Mesenchymal stem cell (in vitro differentiated cells and primary cell): Measurements from ENCODE around the gene PELO.
"Not testable (repeated sequence)": the region's sequence is repeated elsewhere in the genome, so short reads cannot be mapped to it uniquely, and the experiment has no call there.

Experiments
- DNase-seq: peaks from one replicate; pipeline ENCODE4 v3.0.0-alpha.2; 2013
- H2AFZ ChIP-seq: one replicate; pipeline ENCODE4 v1.6.1; 2013; ENCODE audit warnings: low read depth, mild to moderate bottlenecking, control low read depth, inconsistent platforms, low read length, moderate library complexity
- H2AK5ac ChIP-seq: 2 replicates; pipeline ENCODE4 v1.6.1; 2013; ENCODE audit warnings: low read length, moderate library complexity, mild to moderate bottlenecking, inconsistent platforms; ENCODE audit not compliant: severe bottlenecking
- H2BK120ac ChIP-seq: one replicate; pipeline ENCODE4 v1.6.1; 2013; ENCODE audit warnings: low read depth, mild to moderate bottlenecking, inconsistent platforms, low read length, moderate library complexity
- H2BK12ac ChIP-seq, 2 experiments: one replicate each; pipeline ENCODE4 v1.6.1; 2013; ENCODE audit warnings: inconsistent platforms in 2 of 2, low read length in 2 of 2, mild to moderate bottlenecking in 2 of 2, moderate library complexity in 2 of 2, control low read depth in 1 of 2
- H2BK15ac ChIP-seq: one replicate; pipeline ENCODE4 v1.6.1; 2013; ENCODE audit warnings: mild to moderate bottlenecking, low read depth, inconsistent platforms; ENCODE audit not compliant: poor library complexity, severe bottlenecking
- H2BK5ac ChIP-seq: 2 replicates; pipeline ENCODE4 v1.6.1; 2013; ENCODE audit warnings: low read depth, mild to moderate bottlenecking, low read length, control low read depth, inconsistent platforms; ENCODE audit not compliant: poor library complexity, severe bottlenecking
- H3K14ac ChIP-seq, 2 experiments: one replicate each; pipeline ENCODE4 v1.6.1; 2013; ENCODE audit warnings: inconsistent platforms in 2 of 2, low read length in 2 of 2, control low read depth in 1 of 2, mild to moderate bottlenecking in 1 of 2, moderate library complexity in 1 of 2
- H3K18ac ChIP-seq, 2 experiments: one replicate each; pipeline ENCODE4 v1.6.1; 2013; ENCODE audit warnings: inconsistent platforms in 2 of 2, low read length in 2 of 2, control low read depth in 1 of 2, low read depth in 1 of 2, mild to moderate bottlenecking in 1 of 2
- H3K23ac ChIP-seq, 2 experiments: one replicate each; pipeline ENCODE4 v1.6.1; 2013; ENCODE audit warnings: inconsistent platforms in 2 of 2, low read length in 2 of 2, mild to moderate bottlenecking in 2 of 2, moderate library complexity in 2 of 2, control low read depth in 1 of 2
- H3K27ac ChIP-seq: 2 replicates; pipeline ENCODE4 v1.5.1; 2013; ENCODE audit warnings: mild to moderate bottlenecking, moderate library complexity, low read length, control low read depth, inconsistent platforms; ENCODE audit not compliant: poor library complexity, severe bottlenecking
- H3K27me3 ChIP-seq, 2 experiments: 2 replicates each; pipeline versions ENCODE4 v1.6.1 to v1.7.0; 2013; ENCODE audit warnings: low read length in 2 of 2, mild to moderate bottlenecking in 2 of 2, moderate library complexity in 2 of 2, control low read depth in 1 of 2, inconsistent platforms in 1 of 2; ENCODE audit not compliant: control insufficient read depth in 1 of 2, insufficient read depth in 1 of 2
- H3K36me3 ChIP-seq, 2 experiments: 2 replicates each; pipeline versions ENCODE4 v1.6.1 to v1.7.0; 2013; ENCODE audit warnings: low read length in 2 of 2, control low read depth in 1 of 2, inconsistent platforms in 1 of 2, low read depth in 1 of 2, mild to moderate bottlenecking in 1 of 2; ENCODE audit not compliant: insufficient read depth in 2 of 2, control insufficient read depth in 1 of 2
- H3K4ac ChIP-seq, 2 experiments: one replicate each; pipeline ENCODE4 v1.6.1; 2013; ENCODE audit warnings: inconsistent platforms in 2 of 2, low read length in 2 of 2, mild to moderate bottlenecking in 2 of 2, moderate library complexity in 2 of 2, control low read depth in 1 of 2, low read depth in 1 of 2
- H3K4me1 ChIP-seq: 2 replicates; pipeline ENCODE4 v1.6.1; 2013; ENCODE audit warnings: low read depth, low read length, control low read depth; ENCODE audit not compliant: control insufficient read depth, insufficient read depth
- H3K4me2 ChIP-seq: 2 replicates; pipeline ENCODE4 v1.6.1; 2013; ENCODE audit warnings: low read length, mild to moderate bottlenecking, inconsistent platforms; ENCODE audit not compliant: poor library complexity, severe bottlenecking
- H3K4me3 ChIP-seq, 2 experiments: 2 replicates each; pipeline versions ENCODE4 v1.5.1 to v1.7.0; 2013; ENCODE audit warnings: low read length in 2 of 2, mild to moderate bottlenecking in 2 of 2, control low read depth in 1 of 2, low read depth in 1 of 2; ENCODE audit not compliant: insufficient read depth in 1 of 2
- H3K79me1 ChIP-seq: replicated peaks from 2 replicates; pipeline ENCODE4 v1.6.1; 2013; ENCODE audit warnings: mild to moderate bottlenecking, control low read depth, low read length, inconsistent platforms; ENCODE audit not compliant: poor library complexity, severe bottlenecking
- H3K9ac ChIP-seq: 2 replicates; pipeline ENCODE4 v1.7.0; 2013; ENCODE audit warnings: mild to moderate bottlenecking, low read length, moderate library complexity
- H3K9me3 ChIP-seq: 2 replicates; pipeline ENCODE4 v1.7.0; 2013; ENCODE audit warnings: mild to moderate bottlenecking, low read length; ENCODE audit not compliant: control insufficient read depth
- H4K8ac ChIP-seq: one replicate; pipeline ENCODE4 v1.6.1; 2013; ENCODE audit warnings: inconsistent platforms, mild to moderate bottlenecking, low read length, moderate library complexity
- H4K91ac ChIP-seq: one replicate; pipeline ENCODE4 v1.6.1; 2013; ENCODE audit warnings: mild to moderate bottlenecking, low read length, inconsistent platforms
- WGBS: methylation state at CpG from one replicate; pipeline ENCODE4 v1.1.7; 2013; ENCODE audit warnings: mixed read lengths; 5-methylcytosine and 5-hydroxymethylcytosine counted together

Gene PELO

DNA sequence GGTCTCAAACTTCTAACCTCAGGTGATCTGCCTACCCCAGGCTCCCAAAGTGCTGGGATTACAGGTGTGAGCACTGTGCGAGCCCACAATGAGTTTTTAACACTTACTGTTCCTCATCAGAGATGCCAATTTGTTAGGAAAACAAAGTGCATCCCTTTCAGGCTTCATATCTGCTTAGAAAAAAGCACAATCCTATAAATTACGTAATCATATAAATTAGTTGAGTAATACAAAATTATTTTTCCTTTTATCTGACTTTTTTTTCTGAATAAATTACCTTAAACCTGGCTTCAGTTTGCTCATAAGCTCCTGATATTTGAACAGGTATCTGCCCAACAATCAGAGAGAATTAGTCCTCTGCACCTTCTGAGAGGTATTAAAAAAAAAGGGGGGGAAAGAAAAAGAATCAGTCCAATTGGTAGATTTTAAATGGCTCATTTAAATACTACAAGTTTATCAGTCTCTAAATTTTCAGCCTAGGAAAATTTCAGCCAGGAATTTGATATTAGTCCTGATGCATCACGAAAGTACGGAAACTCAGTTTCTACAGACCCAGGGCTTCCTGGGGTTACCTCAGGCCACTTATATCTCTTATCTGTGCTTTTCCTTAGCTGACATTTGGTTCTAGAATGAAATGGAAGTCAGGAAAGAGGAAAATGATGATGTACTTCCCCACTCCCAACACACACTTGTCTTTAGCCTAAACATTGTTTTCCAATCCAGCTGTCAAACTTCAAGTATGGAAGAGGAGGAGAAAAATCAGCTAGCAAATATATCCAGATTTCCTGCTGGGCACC, 26.8 kb downstream of the PELO start:
- Histone ChIP-seq H3K9ac (no peak overlapping the region), H2BK5ac (no peak overlapping the region), H3K79me1 (peaks cover 9% of the 10 kb centered on the region), H3K27ac (no peak overlapping the region), H3K18ac (no peak overlapping the region), H3K27me3 (no peaks in the 10 kb centered on the region), H3K4me2 (no peak overlapping the region), H2BK15ac (no peak overlapping the region), H3K14ac (no peak overlapping the region), H2BK120ac (no peak overlapping the region), H4K8ac (peak overlapping the region; percentile 37), H3K4ac (no peak overlapping the region), H3K4me1 (peaks cover 2% of the 10 kb centered on the region), H4K91ac (no peak overlapping the region), H2AK5ac (no peak overlapping the region), H3K36me3 (no peaks in the 10 kb centered on the region), H2AFZ (no peak overlapping the region), H3K9me3 (no peaks in the 10 kb centered on the region), H3K4me3 (no peak overlapping the region), H2BK12ac (no peak overlapping the region), H3K23ac (no peak overlapping the region)
- WGBS, result 91% methylated on average over 3 of the region's 4 CpGs
- DNase-seq, result no peak

DNA sequence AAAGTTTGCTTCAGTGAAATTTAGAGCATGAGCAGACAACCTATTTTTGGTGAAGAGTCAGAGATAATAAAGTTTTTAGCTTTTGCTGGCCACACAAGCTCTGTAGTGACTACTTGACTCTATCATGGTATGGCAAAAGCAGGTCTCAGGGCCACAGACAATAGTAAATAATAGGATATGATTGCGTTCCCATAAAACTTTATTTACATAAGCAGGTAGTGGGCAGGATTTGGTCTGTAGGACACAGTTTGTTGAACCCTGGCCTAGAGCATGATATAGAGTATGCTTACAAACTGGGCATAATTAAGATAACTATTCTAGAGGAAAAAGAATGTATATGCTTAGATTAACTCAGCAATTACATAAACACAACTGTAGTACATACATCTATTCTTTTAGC, 30.1 kb downstream of the PELO start:
- no peak overlapping the region for H3K18ac ChIP-seq
- 83% methylated on average over 1 of the region's 1 CpG for WGBS

DNA sequence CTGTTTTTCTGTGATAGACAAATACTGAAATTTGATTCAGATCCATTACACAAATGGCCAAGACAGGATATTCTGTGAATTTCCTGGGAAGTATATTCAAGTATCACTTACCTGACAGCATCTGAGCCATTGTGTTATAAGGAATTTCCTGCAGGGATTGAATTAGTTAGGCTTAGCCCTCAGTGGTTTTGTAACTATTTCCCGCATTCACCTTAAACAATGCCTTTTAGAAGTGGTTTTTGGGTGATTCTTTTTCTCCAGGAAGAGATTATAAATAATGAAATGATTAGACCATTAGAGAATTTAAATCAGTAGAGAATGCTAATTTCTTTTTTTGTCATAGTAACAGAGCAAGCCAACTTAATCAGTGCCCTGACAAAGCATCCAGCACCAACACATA, 30.6 kb downstream of the PELO start:
- no peak overlapping the region for H3K18ac ChIP-seq
- H3K4ac ChIP-seq, result no peak overlapping the region
- DNase-seq, result no peak
- no peaks in the 10 kb centered on the region for H3K9me3 ChIP-seq
- no peak overlapping the region for H3K9ac ChIP-seq
- H3K4me2 ChIP-seq, result no peak overlapping the region
- H2BK120ac ChIP-seq, result no peak overlapping the region
- no peak overlapping the region for H4K91ac ChIP-seq
- H3K27me3 ChIP-seq, result no peaks in the 10 kb centered on the region
- no peak overlapping the region for H2BK15ac ChIP-seq
- H2BK5ac ChIP-seq, result no peak overlapping the region
- no peak overlapping the region for H3K27ac ChIP-seq
- no peaks in the 10 kb centered on the region for H3K4me1 ChIP-seq
- H4K8ac ChIP-seq, result no peak overlapping the region
- H2AFZ ChIP-seq, result no peak overlapping the region
- H2BK12ac ChIP-seq, result no peak overlapping the region
- H3K14ac ChIP-seq, result no peak overlapping the region
- H2AK5ac ChIP-seq, result no peak overlapping the region
- H3K4me3 ChIP-seq, result no peak overlapping the region
- H3K79me1 ChIP-seq, result peaks cover 9% of the 10 kb centered on the region
- H3K36me3 ChIP-seq, result no peaks in the 10 kb centered on the region
- no peak overlapping the region for H3K23ac ChIP-seq
- 100% methylated on average over 1 of the region's 1 CpG for WGBS

More for the DNA sequence above, 30.1 kb downstream of the PELO start:
- Histone ChIP-seq H2BK5ac (no peak overlapping the region), H2BK12ac (no peak overlapping the region), H3K9me3 (no peaks in the 10 kb centered on the region), H2AK5ac (no peak overlapping the region), H3K4ac (no peak overlapping the region), H3K23ac (no peak overlapping the region), H3K9ac (no peak overlapping the region), H4K8ac (no peak overlapping the region), H3K4me2 (no peak overlapping the region), H3K27me3 (no peaks in the 10 kb centered on the region), H3K79me1 (peaks cover 9% of the 10 kb centered on the region), H3K36me3 (no peaks in the 10 kb centered on the region), H3K27ac (no peak overlapping the region), H3K4me1 (no peaks in the 10 kb centered on the region), H2BK120ac (no peak overlapping the region), H3K14ac (no peak overlapping the region), H4K91ac (no peak overlapping the region), H2BK15ac (no peak overlapping the region), H2AFZ (no peak overlapping the region), H3K4me3 (no peak overlapping the region)
- no peak for DNase-seq

DNA sequence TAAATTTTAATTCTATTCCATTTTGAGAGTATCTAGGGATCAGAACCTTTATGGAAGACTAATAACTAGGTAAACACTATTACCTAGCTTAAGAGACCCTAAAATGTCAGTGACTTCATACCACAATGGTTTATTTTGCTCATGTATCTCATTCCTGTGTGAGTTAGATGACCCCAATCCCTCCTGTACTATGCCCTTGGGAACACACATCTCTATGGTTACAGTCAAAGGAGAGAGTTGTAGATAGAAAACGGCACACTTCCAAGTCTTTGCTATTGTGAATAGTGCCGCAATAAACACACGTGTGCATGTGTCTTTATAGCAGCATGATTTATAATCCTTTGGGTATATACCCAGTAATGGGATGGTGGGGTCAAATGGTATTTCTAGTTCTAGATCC, 31.1 kb downstream of the PELO start:
- not testable (repeated sequence) for H3K36me3 ChIP-seq, H3K27ac ChIP-seq, H4K91ac ChIP-seq, H2BK120ac ChIP-seq, H2BK5ac ChIP-seq, H3K23ac ChIP-seq, H3K18ac ChIP-seq, H2BK15ac ChIP-seq, DNase-seq, H3K27me3 ChIP-seq, H2AK5ac ChIP-seq, H2AFZ ChIP-seq, H4K8ac ChIP-seq, H3K79me1 ChIP-seq, H3K4ac ChIP-seq, H3K14ac ChIP-seq, H3K9ac ChIP-seq, H2BK12ac ChIP-seq, H3K4me1 ChIP-seq, H3K4me3 ChIP-seq, H3K4me2 ChIP-seq, H3K9me3 ChIP-seq
- WGBS, result 78% methylated on average over 1 of the region's 3 CpGs
